H1 (cell line): ENCODE measurements around the gene OSBPL9. TPM values are rescaled to one million over a fixed set of nuclear protein-coding genes. Genes with fewer than 3 reads are reported as not detected.

Experiments used
- CTCF ChIA-PET: fragments of 300-600 bp; sonication (Branson Sonifier 250); formaldehyde crosslinking; loops from one replicate; lab custom pipeline; 2021; ENCODE audit not compliant: partially characterized antibody; lab: Charles Lee
- POLR2A ChIA-PET: fragments of 300-600 bp; sonication (Branson Sonifier 250); formaldehyde crosslinking; loops from one replicate; lab custom pipeline; 2021; ENCODE audit warnings: inconsistent platforms; ENCODE audit not compliant: partially characterized antibody; lab: Charles Lee
- DNase-seq, 2 experiments: peaks; one replicate each; pipeline versions ENCODE4 v3.0.0 to v3.0.0-alpha.2; 2010 to 2022; ENCODE audit warnings: low spot score in 2 of 2, low read depth in 1 of 2, mixed read lengths in 1 of 2
- FAIRE-seq: peaks from 2 replicates; lab custom pipeline; 2011; peaks lifted over from hg19 to GRCh38; lab: Jason Lieb, UNC
- H2AFZ ChIP-seq: 2 replicates; pipeline ENCODE4 v1.8.1; 2012; ENCODE audit warnings: low read length, inconsistent platforms
- H2AK5ac ChIP-seq: 2 replicates; pipeline ENCODE4 v1.6.1; 2013; ENCODE audit warnings: low read depth, low read length
- H2BK120ac ChIP-seq: replicated peaks from 2 replicates; pipeline ENCODE3; 2013; ENCODE audit warnings: low read depth, low read length, inconsistent platforms
- H2BK12ac ChIP-seq: 2 replicates; pipeline ENCODE4 v1.6.1; 2013; ENCODE audit warnings: low read depth, low read length
- H2BK15ac ChIP-seq: 2 replicates; pipeline ENCODE4 v1.6.1; 2013; ENCODE audit warnings: low read length
- H2BK20ac ChIP-seq: 2 replicates; pipeline ENCODE4 v1.6.1; 2013; ENCODE audit warnings: low read length
- H2BK5ac ChIP-seq: 2 replicates; pipeline ENCODE4 v1.6.1; 2013; ENCODE audit warnings: low read depth, low read length
- H3K14ac ChIP-seq: 2 replicates; pipeline ENCODE4 v1.6.1; 2013; ENCODE audit warnings: inconsistent platforms; ENCODE audit not compliant: insufficient read length
- H3K18ac ChIP-seq: 2 replicates; pipeline ENCODE4 v1.6.1; 2013; ENCODE audit warnings: low read length; ENCODE audit errors: extremely low read depth
- H3K23ac ChIP-seq: 2 replicates; pipeline ENCODE4 v1.6.1; 2013; ENCODE audit warnings: inconsistent platforms; ENCODE audit not compliant: insufficient read length
- H3K23me2 ChIP-seq: 2 replicates; pipeline ENCODE4 v1.6.1; 2013; ENCODE audit warnings: low read depth, low read length
- H3K27ac ChIP-seq: 2 replicates; pipeline ENCODE4 v1.6.1; 2011; ENCODE audit warnings: low read depth, low read length, inconsistent platforms
- H3K27me3 ChIP-seq, 4 experiments: replicated peaks in 1 of 4; 1 replicate in 1 of 4; 2 replicates in 3 of 4; pipeline versions ENCODE4 v1.6.1 to v1.8.1; 2011 to 2013; ENCODE audit warnings: low read length in 3 of 4, mild to moderate bottlenecking in 3 of 4, inconsistent platforms in 2 of 4, mixed read lengths in 2 of 4, moderate library complexity in 1 of 4; ENCODE audit not compliant: control insufficient read depth in 3 of 4, insufficient read depth in 3 of 4; ENCODE audit errors: extremely low read depth in 1 of 4
- H3K36me3 ChIP-seq, 4 experiments: 2 replicates each; pipeline versions ENCODE4 v1.6.1 to v1.8.1; 2011 to 2013; ENCODE audit warnings: mild to moderate bottlenecking in 4 of 4, low read length in 3 of 4, moderate library complexity in 2 of 4, control low read depth in 1 of 4, inconsistent platforms in 1 of 4; ENCODE audit not compliant: insufficient read depth in 4 of 4, control insufficient read depth in 2 of 4
- H3K4ac ChIP-seq: replicated peaks from 2 replicates; pipeline ENCODE3; 2013; ENCODE audit warnings: low read length, low read depth, mixed read lengths, inconsistent platforms; ENCODE audit not compliant: insufficient read length
- H3K4me1 ChIP-seq, 4 experiments: replicated peaks in 1 of 4; 1 replicate in 1 of 4; 2 replicates in 3 of 4; pipeline versions ENCODE4 v1.6.1 to v1.8.1; 2011 to 2013; ENCODE audit warnings: low read length in 3 of 4, inconsistent platforms in 2 of 4, mixed read lengths in 1 of 4; ENCODE audit not compliant: insufficient read depth in 4 of 4, control insufficient read depth in 3 of 4
- H3K4me2 ChIP-seq, 2 experiments: 2 replicates each; pipeline versions ENCODE4 v1.6.1 to v1.8.1; 2011 to 2013; ENCODE audit warnings: low read depth in 2 of 2, low read length in 2 of 2, control low read depth in 1 of 2, inconsistent platforms in 1 of 2, mild to moderate bottlenecking in 1 of 2; ENCODE audit not compliant: insufficient read depth in 1 of 2
- H3K4me3 ChIP-seq, 4 experiments: fragments of 200-600, 300-600 bp in 1 of 4; sonication (generic), shearing (Covaris generic), sonication (Bioruptor Twin) in 1 of 4; 2 replicates each; pipeline versions ENCODE4 v1.5.1 to v1.8.1; 2011 to 2016; ENCODE audit warnings: low read length in 4 of 4, low read depth in 3 of 4, control low read depth in 2 of 4, inconsistent platforms in 2 of 4, mild to moderate bottlenecking in 2 of 4, mixed read lengths in 1 of 4, moderate library complexity in 1 of 4; ENCODE audit not compliant: insufficient read depth in 2 of 4; ENCODE audit errors: extremely low read depth in 1 of 4
- H3K56ac ChIP-seq: replicated peaks from 2 replicates; pipeline ENCODE3; 2013; ENCODE audit warnings: low read depth, mild to moderate bottlenecking, mixed read lengths, low read length, inconsistent platforms; ENCODE audit not compliant: insufficient read length
- H3K79me1 ChIP-seq: 2 replicates; pipeline ENCODE4 v1.6.1; 2013; ENCODE audit warnings: low read depth, low read length, control low read depth
- H3K79me2 ChIP-seq, 2 experiments: 2 replicates each; pipeline versions ENCODE4 v1.6.1 to v1.8.1; 2012 to 2013; ENCODE audit warnings: low read length in 2 of 2, mild to moderate bottlenecking in 2 of 2, inconsistent platforms in 1 of 2; ENCODE audit not compliant: insufficient read depth in 2 of 2, control insufficient read depth in 1 of 2
- H3K9ac ChIP-seq, 4 experiments: replicated peaks in 1 of 4; 1 replicate in 1 of 4; 2 replicates in 3 of 4; pipeline versions ENCODE4 v1.6.1 to v1.8.1; 2011 to 2013; ENCODE audit warnings: low read depth in 3 of 4, low read length in 3 of 4, control low read depth in 2 of 4, mild to moderate bottlenecking in 2 of 4, moderate library complexity in 2 of 4, inconsistent platforms in 1 of 4; ENCODE audit errors: extremely low read depth in 1 of 4
- H3K9me3 ChIP-seq, 2 experiments: 2 replicates each; pipeline versions ENCODE4 v1.6.1 to v1.8.1; 2012 to 2013; ENCODE audit warnings: mild to moderate bottlenecking in 2 of 2, moderate library complexity in 2 of 2, control low read depth in 1 of 2, inconsistent platforms in 1 of 2, low read depth in 1 of 2, low read length in 1 of 2, mixed read lengths in 1 of 2; ENCODE audit not compliant: insufficient read depth in 2 of 2
- H4K20me1 ChIP-seq, 2 experiments: replicated peaks in 1 of 2; 2 replicates each; pipeline versions ENCODE3 to v1.8.1; 2011 to 2013; ENCODE audit warnings: inconsistent platforms in 2 of 2, low read length in 2 of 2, mild to moderate bottlenecking in 1 of 2; ENCODE audit not compliant: insufficient read depth in 2 of 2, control insufficient read depth in 1 of 2
- H4K5ac ChIP-seq: 2 replicates; pipeline ENCODE4 v1.6.1; 2013; ENCODE audit warnings: low read length, low read depth, mixed read lengths, inconsistent platforms; ENCODE audit not compliant: insufficient read length
- H4K8ac ChIP-seq: 2 replicates; pipeline ENCODE4 v1.8.0; 2013; ENCODE audit warnings: mild to moderate bottlenecking, moderate library complexity, low read length, inconsistent platforms; ENCODE audit not compliant: insufficient read depth; ENCODE audit errors: extremely low read depth
- H4K91ac ChIP-seq: replicated peaks from 2 replicates; pipeline ENCODE3; 2013; ENCODE audit warnings: low read length, mixed read lengths, inconsistent platforms; ENCODE audit not compliant: insufficient read length
- ATF2 ChIP-seq: IDR thresholded peaks from 2 replicates; pipeline ENCODE4 v1.6.1; 2012; ENCODE audit warnings: low read length, inconsistent platforms
- JUN ChIP-seq: IDR thresholded peaks from 2 replicates; pipeline ENCODE4 v1.6.1; 2011; ENCODE audit warnings: low read depth, mild to moderate bottlenecking, improper control_type of control experiment, low read length
- KDM4A ChIP-seq: IDR thresholded peaks from one replicate; pipeline ENCODE4 v1.7.1; 2012; ENCODE audit warnings: low read depth, mild to moderate bottlenecking, moderate library complexity, low read length, inconsistent platforms; ENCODE audit not compliant: severe bottlenecking
- NRF1 ChIP-seq: IDR thresholded peaks from 2 replicates; pipeline ENCODE4 v1.6.1; 2011; ENCODE audit warnings: mild to moderate bottlenecking, low read depth, low read length, improper control_type of control experiment
- RAD21 ChIP-seq, 2 experiments: IDR thresholded peaks in 1 of 2; conservative IDR thresholded peaks in 1 of 2; 2 replicates each; pipeline ENCODE4 v1.6.1; 2011; ENCODE audit warnings: low read depth in 2 of 2, low read length in 2 of 2, improper control_type of control experiment in 1 of 2, inconsistent platforms in 1 of 2, mild to moderate bottlenecking in 1 of 2, moderate library complexity in 1 of 2
- SP4 ChIP-seq: IDR thresholded peaks from 2 replicates; pipeline ENCODE4 v1.6.1; 2012; ENCODE audit warnings: low read length, inconsistent platforms
- TAF1 ChIP-seq: IDR thresholded peaks from 2 replicates; pipeline ENCODE4 v1.6.1; 2011; ENCODE audit warnings: mild to moderate bottlenecking, low read depth, low read length
- USF2 ChIP-seq: IDR thresholded peaks from 2 replicates; pipeline ENCODE4 v1.6.1; 2011; ENCODE audit warnings: low read length, improper control_type of control experiment
- YY1 ChIP-seq: IDR thresholded peaks from 2 replicates; pipeline ENCODE4 v1.6.1; 2011; ENCODE audit warnings: low read depth, mild to moderate bottlenecking, low read length
- WGBS, 2 experiments: shearing (Covaris generic) in 1 of 2; methylation state at CpG; one replicate each; pipeline versions ENCODE4 v1.1.6 to v1.1.7; 2013 to 2015; ENCODE audit warnings: low lambda C conversion rate in 2 of 2, mixed read lengths in 2 of 2, inconsistent platforms in 1 of 2, low coverage in 1 of 2, missing lambda C conversion rate in 1 of 2; ENCODE audit not compliant: insufficient replicate concordance in 2 of 2, insufficient coverage in 1 of 2, insufficient read length in 1 of 2; ENCODE audit errors: extremely low coverage in 1 of 2, missing lambda C conversion rate in 1 of 2; 5-methylcytosine and 5-hydroxymethylcytosine counted together
- polyA plus RNA-seq, 7 experiments: library from polyadenylated mRNA; depleted of rRNA in 3 of 7; stranded (reverse) in 5 of 7; unstranded in 2 of 7; fragments of >200 nt in 5 of 7; fragments of 200-250 nt in 2 of 7; gene quantifications; 1 replicate in 5 of 7; 2 replicates in 1 of 7; 4 replicates in 1 of 7; pipeline versions ENCODE4 v1.2.1 to v1.2.3, GENCODE V29; 2011 to 2013; ENCODE audit warnings: missing spikeins in 2 of 7, mixed read lengths in 2 of 7
- total RNA-seq: library from RNA; stranded (reverse); fragmentation: NEBNext Ultra II Directional; extraction: Animal tissue kit (Norgen Biotek cat#: 25700); gene quantifications from 2 replicates; pipeline ENCODE4 v1.2.1, GENCODE V29; 2021

The OSBPL9 gene
- total and polyA plus RNA-seq, 2 of the 8 experiments (the other 6 are each of a cell fraction or from before 2014, with no cell fraction given): 58.2 to 71.6 TPM

DNA sequence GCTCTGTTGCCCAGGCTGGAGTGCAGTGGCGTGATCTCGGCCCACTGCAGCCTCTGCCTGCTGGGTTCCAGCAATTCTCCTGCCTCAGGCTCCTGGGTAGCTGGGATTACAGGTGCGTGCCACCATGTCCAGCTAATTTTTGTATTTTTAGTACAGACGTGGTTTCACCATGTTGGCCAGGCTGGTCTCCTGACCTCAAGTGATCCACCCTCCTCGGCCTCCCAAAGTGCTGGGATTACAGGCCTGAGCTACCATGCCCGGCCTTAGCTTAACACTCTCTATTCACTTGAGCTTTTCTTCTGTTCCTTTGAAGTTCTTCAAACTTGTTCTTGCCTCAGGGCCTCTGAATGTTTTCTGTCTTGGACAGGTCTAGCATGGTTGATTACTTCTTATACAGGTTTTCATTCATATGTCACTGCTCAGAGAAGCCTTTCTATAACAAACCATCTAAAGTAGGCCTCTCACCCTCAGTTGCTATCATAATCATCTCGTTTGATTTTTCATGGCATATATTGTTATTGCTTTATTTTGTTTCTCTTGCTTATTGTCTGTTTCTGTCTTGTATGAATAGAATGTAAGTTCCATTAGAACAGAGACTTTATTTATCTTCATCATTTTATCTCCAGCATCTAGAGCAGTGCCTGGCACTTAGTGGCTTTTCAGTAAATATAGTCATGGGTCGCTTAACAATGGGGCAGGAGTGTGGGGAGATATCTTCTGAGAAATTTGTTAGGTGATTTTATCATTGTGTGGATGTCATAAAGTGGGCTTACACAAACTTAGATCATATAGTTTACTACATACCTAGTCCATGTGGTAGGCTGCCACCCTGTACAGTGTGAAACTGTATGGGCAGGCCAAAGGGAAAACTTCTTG lies 12.1 kb downstream of the OSBPL9 start:
- FAIRE-seq: no peak
- H3K79me1 ChIP-seq: no peaks in the 10 kb centered on the region; the same call in 1 of the 2 replicates
- TF ChIP-seq USF2 (no peak), KDM4A (no peak), NRF1 (no peak), YY1 (no peak), JUN (no peak), TAF1 (no peak), RAD21 (IDR thresholded peaks at IDR 0.05 in 1 of 2, conservative IDR thresholded peaks at IDR 0.05 in 1 of 2; ENCODE audit: low read depth in 2 of 2, low read length in 2 of 2) (no peak), ATF2 (no peak), SP4 (no peak)

More for the DNA sequence above, 12.1 kb downstream of the OSBPL9 start:
- no peak overlapping the region for H3K4me2 ChIP-seq
- no peak overlapping the region for H3K27ac ChIP-seq
- no peak overlapping the region for H3K4me3 ChIP-seq
- H2BK20ac ChIP-seq: no peak overlapping the region
- ChIA-PET POLR2A (interaction anchor here (0.6 kb wide), 1 partner anchor 745 kb away, joined by 3 read pairs; no protein-coding TSS in a partner anchor), CTCF (interaction anchor here (1.2 to 3.5 kb wide), 5 partner anchors 14 to 144 kb away, joined by 3 to 30 read pairs (median 4); no protein-coding TSS in a partner anchor)
- H2BK5ac ChIP-seq: no peak overlapping the region
- H3K18ac ChIP-seq: no peak overlapping the region
- H3K56ac ChIP-seq: no peak overlapping the region
- H2BK12ac ChIP-seq: no peak overlapping the region
- no peak overlapping the region for H4K5ac ChIP-seq
- no peaks in the 10 kb centered on the region for H3K23me2 ChIP-seq
- no peak overlapping the region for H2BK15ac ChIP-seq
- no peak overlapping the region for H4K91ac ChIP-seq
- no peaks in the 10 kb centered on the region for H3K9me3 ChIP-seq
- H3K14ac ChIP-seq: no peak overlapping the region
- H3K79me2 ChIP-seq: peaks cover 0 to 14% of the 10 kb centered on the region in 2 experiments; a peak in 2 of 4 replicates
- 92% methylated on average over 6 of the region's 8 CpGs; no CpG with 5 or more reads in 1 of the 2 experiments for WGBS, 2 experiments
- no peak overlapping the region for H2AFZ ChIP-seq
- H3K23ac ChIP-seq: no peak overlapping the region
- H3K27me3 ChIP-seq: no peaks in the 10 kb centered on the region
- no peak overlapping the region for H4K8ac ChIP-seq
- no peak overlapping the region for H2AK5ac ChIP-seq
- H3K36me3 ChIP-seq: no peaks in the 10 kb centered on the region
- no peak overlapping the region for H3K4ac ChIP-seq
- no peaks in the 10 kb centered on the region for H3K4me1 ChIP-seq
- DNase-seq: no peak
- H4K20me1 ChIP-seq: peaks cover 0 to 2% of the 10 kb centered on the region in 2 experiments
- no peak overlapping the region for H3K9ac ChIP-seq
- no peak overlapping the region for H2BK120ac ChIP-seq
